ENCODE results near the gene GET4. TPM values are rescaled to one million over a fixed set of nuclear protein-coding genes. Genes with fewer than 3 reads are reported as not detected.

Gene GET4
- total RNA-seq, 4 donors from 2014 or later = 29.8 to 50.2 (median 38.3) TPM

DNA sequence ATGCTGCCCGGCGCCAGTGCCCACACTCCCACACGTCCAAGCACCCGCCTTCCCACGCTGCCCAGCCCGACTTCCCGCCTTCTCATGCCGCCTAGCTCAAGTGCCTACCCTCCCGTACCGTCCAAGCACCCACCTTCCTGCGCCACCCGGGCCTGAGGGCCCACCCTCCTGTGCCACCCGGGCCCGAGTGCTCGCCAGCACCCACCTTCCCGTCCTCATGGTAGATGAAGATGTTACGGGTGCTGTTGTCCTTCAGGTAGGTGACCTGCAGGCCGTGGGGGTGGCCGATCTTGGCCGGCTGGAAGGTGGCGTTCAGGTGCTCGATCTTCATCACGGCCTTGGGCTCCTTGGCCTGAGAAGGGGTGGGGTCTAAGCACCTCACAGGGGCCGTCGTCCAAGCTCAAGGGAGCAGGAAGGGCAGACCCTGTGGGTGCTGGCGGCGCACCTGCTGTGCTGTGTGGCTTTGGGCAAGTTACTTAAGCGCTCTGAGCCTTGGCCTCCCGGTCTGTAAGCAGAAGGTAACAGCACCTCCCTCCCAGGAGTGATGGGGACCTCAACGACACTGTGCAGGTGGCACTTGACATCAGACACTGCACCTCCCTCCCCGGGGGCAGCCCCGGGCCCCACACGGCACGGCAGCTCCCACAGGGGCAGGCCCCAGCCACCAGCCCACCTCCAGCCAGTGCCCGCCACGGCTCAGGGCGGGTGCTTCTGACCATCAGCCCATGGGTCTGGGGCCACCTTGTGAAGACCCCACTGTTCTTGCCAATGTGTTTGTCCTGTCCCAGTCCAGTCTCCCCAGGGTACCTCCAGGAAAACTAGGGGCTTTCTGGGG lies 27.8 kb downstream of the GET4 start:
- peak overlapping the region in 1 of 4 donors; percentile 14 for H3K4me3 ChIP-seq
- peak overlapping the region; percentile 46 to 79 (median 62) for H3K27ac ChIP-seq
- peaks cover 0 to 9% (median 0%) of the 10 kb centered on the region in 3 donors for H3K36me3 ChIP-seq
- TF ChIP-seq CTCF (IDR thresholded peaks at IDR 0.05) = no peak
- H3K4me1 ChIP-seq = peaks cover 0 to 66% (median 12%) of the 10 kb centered on the region in 4 donors
- WGBS, 2 donors = 87 to 88% methylated on average over 24 to 30 of the region's 37 CpGs
- DNase-seq (ENCODE audit: low spot score in 2 of 2) = no peak
- H3K9me3 ChIP-seq = no peaks in the 10 kb centered on the region
- peaks cover 0 to 7% of the 10 kb centered on the region in 2 donors for H3K27me3 ChIP-seq

GRCh38 chr7:904847-905246 lies 28.5 kb downstream of the GET4 start:
- Histone ChIP-seq H3K27ac (peak overlapping the region; percentile 46 to 79 (median 62)), H3K27me3 (peaks cover 0 to 9% of the 10 kb centered on the region in 2 donors), H3K36me3 (peaks cover 0 to 2% (median 0%) of the 10 kb centered on the region in 3 donors), H3K4me3 (peak overlapping the region in 1 of 4 donors; percentile 14), H3K4me1 (peaks cover 0 to 65% (median 12%) of the 10 kb centered on the region in 4 donors), H3K9me3 (no peaks in the 10 kb centered on the region)
- TF ChIP-seq CTCF (IDR thresholded peaks at IDR 0.05) (no peak), POLR2A (IDR thresholded peaks at IDR 0.05) (no peak), EP300 (IDR thresholded peaks at IDR 0.05) (no peak)
- no peak for DNase-seq (ENCODE audit: low spot score in 2 of 2)
- WGBS, 2 donors = 40 to 49% methylated on average over 14 to 19 of the region's 20 CpGs

DNA sequence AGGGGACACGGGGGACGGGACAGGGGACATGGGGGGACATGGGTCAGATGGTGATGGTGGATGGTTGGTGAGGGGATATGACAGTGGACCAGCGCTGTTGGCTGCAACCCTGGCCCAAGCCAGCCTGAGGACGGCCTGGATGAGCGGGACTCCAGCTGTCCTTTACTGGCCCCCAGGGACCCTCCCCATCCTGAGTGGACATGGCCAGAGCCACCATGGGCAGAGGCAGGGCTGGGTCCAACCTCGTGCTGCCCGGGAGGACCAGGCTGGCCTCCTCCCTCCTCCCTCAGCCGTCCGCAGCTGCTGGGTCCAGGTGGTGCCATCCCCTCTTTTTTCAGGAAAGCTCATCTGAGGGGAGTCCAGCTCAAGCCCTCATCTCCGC lies 30.4 kb downstream of the GET4 start:
- H3K4me3 ChIP-seq = no peak overlapping the region
- H3K4me1 ChIP-seq = peaks cover 0 to 64% (median 8%) of the 10 kb centered on the region in 4 donors
- peaks cover 0 to 12% of the 10 kb centered on the region in 2 donors for H3K27me3 ChIP-seq
- TF ChIP-seq POLR2A (IDR thresholded peaks at IDR 0.05) (no peak), EP300 (IDR thresholded peaks at IDR 0.05) (no peak), CTCF (IDR thresholded peaks at IDR 0.05) (no peak)
- H3K9me3 ChIP-seq = no peaks in the 10 kb centered on the region
- 57 to 74% methylated on average over 5 to 10 of the region's 10 CpGs for WGBS, 2 donors
- peak overlapping the region in 1 of 4 donors; percentile 85 for H3K27ac ChIP-seq
- H3K36me3 ChIP-seq = no peaks in the 10 kb centered on the region
- no peak for DNase-seq (ENCODE audit: low spot score in 2 of 2)

DNA sequence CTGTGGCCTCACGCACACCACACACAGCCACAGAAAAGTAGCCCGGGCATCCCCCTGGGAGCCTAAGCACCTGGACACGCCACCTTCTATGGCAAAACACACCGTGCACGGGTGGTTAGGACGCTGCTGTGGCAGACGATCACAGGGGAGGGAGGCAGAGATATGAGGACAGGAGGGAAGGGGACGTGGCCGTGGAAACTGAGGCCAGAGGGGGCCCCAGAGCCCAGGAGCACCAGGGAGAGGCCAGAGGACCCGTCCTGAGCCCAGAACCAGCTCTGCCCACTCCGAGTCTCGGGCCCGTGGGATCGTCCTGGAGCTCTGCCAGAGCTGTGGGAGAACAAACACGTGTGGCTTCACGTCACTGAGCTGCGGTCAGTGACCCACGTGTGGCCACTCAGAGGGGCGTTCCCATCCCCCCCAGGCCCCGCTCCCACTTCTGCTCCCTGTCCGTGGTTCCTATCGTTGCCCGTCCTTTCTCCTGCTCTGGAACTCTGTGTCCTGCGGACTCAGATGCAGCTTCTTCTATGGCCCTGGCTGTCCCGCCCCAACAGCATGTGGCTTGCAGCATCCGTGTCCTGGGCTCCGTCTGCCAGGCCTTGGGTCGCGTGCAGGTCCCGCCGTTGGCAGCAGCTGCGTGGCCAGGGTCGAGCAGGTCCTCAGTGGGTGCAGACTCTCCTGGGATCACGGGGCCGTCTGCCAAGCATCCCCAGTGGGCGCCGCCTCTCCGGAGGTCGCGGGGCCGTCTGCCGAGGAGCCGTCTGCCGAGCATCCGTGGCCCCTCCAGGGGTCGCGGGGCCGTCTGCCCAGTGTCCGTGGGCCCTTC lies 31.0 kb downstream of the GET4 start:
- Histone ChIP-seq H3K27ac (peak overlapping the region in 2 of 4 donors; percentile 50 to 85), H3K36me3 (no peaks in the 10 kb centered on the region), H3K9me3 (no peaks in the 10 kb centered on the region), H3K4me1 (peaks cover 0 to 67% (median 9%) of the 10 kb centered on the region in 4 donors), H3K27me3 (peaks cover 0 to 12% of the 10 kb centered on the region in 2 donors), H3K4me3 (no peak overlapping the region)
- peak in 1 of 2 donors; percentile 46 for DNase-seq (ENCODE audit: low spot score in 2 of 2)
- TF ChIP-seq CTCF (IDR thresholded peaks at IDR 0.05) (no peak), EP300 (IDR thresholded peaks at IDR 0.05) (peak in 1 of 2 donors; percentile 57)
- WGBS, 2 donors = 58 to 60% methylated on average over 33 to 42 of the region's 49 CpGs
